ENCODE results near the gene ACTR8.

GRCh38 chr3:53913401-53913800 lies 31.4 kb upstream of the ACTR8 start:
- TF ChIP-seq CTCF (IDR thresholded peaks at IDR 0.05) (no peak), POLR2A (IDR thresholded peaks at IDR 0.05) (no peak), EP300 (IDR thresholded peaks at IDR 0.05) (no peak)
